Measurements from ENCODE around the gene THNSL1. TPM values are rescaled to one million over a fixed set of nuclear protein-coding genes. Genes with fewer than 3 reads are reported as not detected.

Gene THNSL1
- total RNA-seq, 1 experiment from 2014 or later = 6.5 TPM

DNA sequence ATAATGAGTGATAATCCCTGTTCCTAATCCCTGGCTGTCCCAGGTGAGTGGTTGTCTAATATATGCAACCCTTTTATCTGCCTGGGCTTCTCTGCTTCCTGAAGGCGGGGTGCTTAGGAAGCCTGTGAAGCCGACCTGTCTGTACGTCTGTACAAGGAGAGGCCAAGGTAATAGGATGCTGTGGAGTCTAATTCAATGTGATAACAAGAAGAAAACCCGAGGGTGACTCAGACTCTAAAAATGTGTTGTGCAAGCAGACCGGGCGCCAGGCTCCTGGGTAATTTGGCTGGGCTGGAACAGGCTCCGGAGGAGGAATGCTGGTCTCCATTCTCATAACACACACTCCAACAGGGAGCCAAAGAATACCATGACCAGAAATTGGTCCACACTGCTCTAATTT, 43.6 kb downstream of the THNSL1 start:
- no peak overlapping the region for H3K4me3 ChIP-seq
- peaks cover 20% of the 10 kb centered on the region; the same call in 1 of the 2 replicates for H3K4me1 ChIP-seq
- peak; percentile 66 to 75 for DNase-seq
- no peaks in the 10 kb centered on the region for H3K36me3 ChIP-seq
- peak overlapping the region; percentile 6; the same call in 1 of the 2 replicates for H3K27ac ChIP-seq
- H3K9me3 ChIP-seq (replicated peaks) = no peaks in the 10 kb centered on the region
- H3K27me3 ChIP-seq = no peaks in the 10 kb centered on the region

DNA sequence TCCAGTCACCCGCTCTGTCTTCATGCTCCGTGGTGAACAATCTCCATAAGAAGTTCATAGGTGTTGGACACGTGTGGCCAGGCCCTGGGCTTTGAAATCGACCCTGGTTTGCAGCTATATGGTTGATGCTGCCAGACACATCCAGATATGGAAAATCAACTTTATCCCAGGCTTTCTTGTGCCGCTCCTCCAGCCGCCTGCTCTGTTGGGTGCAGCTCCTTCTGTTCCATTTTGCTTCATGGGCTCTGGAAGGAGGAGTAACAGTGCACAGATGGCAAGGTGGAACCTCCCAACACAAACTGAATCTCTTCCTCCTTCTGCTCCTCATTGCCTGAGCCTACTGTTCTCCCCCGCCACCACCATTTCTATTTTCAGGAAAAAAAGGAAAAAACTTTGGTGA, 44.7 kb downstream of the THNSL1 start:
- Histone ChIP-seq H3K36me3 (no peaks in the 10 kb centered on the region), H3K4me3 (no peak overlapping the region), H3K4me1 (peaks cover 29% of the 10 kb centered on the region; the same call in 1 of the 2 replicates), H3K27ac (no peak overlapping the region), H3K9me3 (replicated peaks) (no peaks in the 10 kb centered on the region), H3K27me3 (no peaks in the 10 kb centered on the region)
- no peak for DNase-seq

DNA sequence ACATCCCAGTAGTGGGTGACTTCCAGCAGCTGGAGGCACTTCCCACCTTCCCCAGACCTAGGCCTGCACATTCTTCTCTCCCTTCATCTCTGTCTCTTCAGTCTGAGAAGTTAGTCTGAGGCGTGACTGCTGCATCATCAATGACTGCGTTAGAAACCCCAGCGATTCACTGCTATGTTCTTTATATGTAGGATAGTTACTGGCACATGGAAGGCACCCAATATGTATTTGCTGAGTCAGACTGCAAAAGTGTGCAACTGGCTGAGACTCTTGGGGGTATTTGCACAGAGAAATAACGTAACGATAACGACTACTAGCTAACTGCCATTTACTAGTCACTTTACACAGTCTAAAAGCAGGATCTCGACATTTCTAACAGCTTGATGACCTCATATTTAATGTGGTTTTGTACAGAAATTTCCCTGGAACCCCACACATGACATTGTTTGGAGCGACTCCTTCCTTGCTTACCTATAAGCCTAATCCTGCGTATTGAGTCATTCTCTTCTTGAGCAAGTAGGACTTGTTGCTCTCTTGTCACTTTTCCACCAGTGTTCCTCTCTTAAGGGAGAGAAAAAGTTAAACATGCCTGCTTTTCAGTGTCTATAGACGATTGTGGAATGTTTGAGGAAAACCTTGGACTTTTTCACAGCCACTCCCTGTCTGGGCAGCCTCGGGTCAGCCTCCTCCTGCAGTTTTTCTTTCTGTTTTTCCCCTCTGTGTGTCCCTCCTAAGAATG, 45.5 kb downstream of the THNSL1 start:
- Histone ChIP-seq H3K36me3 (no peaks in the 10 kb centered on the region), H3K27ac (no peak overlapping the region), H3K4me1 (peaks cover 29% of the 10 kb centered on the region; the same call in 1 of the 2 replicates), H3K27me3 (no peaks in the 10 kb centered on the region), H3K4me3 (no peak overlapping the region), H3K9me3 (replicated peaks) (no peaks in the 10 kb centered on the region)
- DNase-seq = no peak

DNA sequence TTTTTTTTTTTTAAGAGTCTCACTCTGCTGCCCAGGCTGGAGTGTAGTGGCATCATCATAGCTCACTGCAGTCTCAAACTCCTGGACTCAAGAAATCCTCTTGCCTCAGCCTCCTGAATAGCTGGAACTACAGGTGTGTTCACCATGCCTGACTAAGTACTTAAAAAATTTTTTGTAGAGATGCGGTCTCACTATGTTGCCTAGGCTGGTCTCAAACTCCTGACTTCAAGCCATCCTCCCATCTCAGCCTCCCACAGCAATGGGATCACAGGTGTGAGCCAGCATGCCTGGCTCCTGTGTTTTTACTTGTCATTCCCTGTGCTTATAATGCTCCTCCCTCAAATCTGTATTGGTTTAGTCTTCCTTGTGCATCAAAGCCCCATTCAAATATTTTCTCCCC, 46.7 kb downstream of the THNSL1 start:
- H3K27ac ChIP-seq = no peak overlapping the region
- H3K36me3 ChIP-seq = no peaks in the 10 kb centered on the region
- no peak for DNase-seq
- H3K27me3 ChIP-seq = no peaks in the 10 kb centered on the region
- H3K4me3 ChIP-seq = no peak overlapping the region
- peaks cover 32% of the 10 kb centered on the region; the same call in 1 of the 2 replicates for H3K4me1 ChIP-seq
- H3K9me3 ChIP-seq (replicated peaks) = no peaks in the 10 kb centered on the region

DNA sequence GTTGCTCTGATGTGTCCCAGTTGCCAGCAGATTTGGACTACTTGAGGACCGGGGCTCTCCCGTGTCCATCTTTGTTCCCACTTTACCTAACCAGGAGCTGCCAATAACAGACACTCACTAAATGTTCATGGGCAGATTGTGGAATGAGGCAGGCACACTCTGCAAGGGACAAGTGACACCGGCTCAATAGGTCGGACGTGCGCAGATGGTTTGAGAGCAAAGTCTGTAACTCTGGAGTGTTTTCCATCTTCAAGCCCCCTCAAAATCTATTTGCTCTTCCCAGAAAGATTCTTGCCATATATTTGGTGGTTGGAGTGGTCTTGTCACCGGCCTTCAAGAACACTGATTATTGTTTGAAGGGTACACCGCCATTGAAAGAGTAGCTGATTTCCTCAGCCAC, 47.2 kb downstream of the THNSL1 start:
- Histone ChIP-seq H3K27ac (no peak overlapping the region), H3K4me1 (peaks cover 37% of the 10 kb centered on the region), H3K27me3 (no peaks in the 10 kb centered on the region), H3K9me3 (replicated peaks) (no peaks in the 10 kb centered on the region), H3K4me3 (no peak overlapping the region), H3K36me3 (no peaks in the 10 kb centered on the region)
- no peak for DNase-seq

DNA sequence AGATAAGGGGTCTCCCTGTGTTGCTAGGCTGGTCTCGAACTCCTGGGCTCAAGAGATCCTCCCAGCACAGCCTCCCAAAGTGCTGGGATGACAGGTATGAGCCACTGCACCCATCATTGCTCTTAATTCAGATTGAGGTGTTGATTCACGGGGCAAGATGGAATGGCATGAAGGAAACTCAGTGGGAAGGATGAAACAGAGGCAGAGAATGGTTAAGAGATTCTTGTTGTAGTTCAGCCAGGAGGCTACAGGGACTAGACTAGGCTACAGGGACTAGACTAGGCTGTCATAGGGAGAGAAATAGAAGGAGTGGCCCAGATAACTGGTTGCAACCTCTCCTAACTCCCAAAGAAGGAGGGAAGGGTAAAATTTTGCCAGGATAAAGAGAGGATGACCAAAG, 48.0 kb downstream of the THNSL1 start:
- H3K9me3 ChIP-seq (replicated peaks) = no peaks in the 10 kb centered on the region
- H3K4me1 ChIP-seq = peaks cover 38% of the 10 kb centered on the region

DNA sequence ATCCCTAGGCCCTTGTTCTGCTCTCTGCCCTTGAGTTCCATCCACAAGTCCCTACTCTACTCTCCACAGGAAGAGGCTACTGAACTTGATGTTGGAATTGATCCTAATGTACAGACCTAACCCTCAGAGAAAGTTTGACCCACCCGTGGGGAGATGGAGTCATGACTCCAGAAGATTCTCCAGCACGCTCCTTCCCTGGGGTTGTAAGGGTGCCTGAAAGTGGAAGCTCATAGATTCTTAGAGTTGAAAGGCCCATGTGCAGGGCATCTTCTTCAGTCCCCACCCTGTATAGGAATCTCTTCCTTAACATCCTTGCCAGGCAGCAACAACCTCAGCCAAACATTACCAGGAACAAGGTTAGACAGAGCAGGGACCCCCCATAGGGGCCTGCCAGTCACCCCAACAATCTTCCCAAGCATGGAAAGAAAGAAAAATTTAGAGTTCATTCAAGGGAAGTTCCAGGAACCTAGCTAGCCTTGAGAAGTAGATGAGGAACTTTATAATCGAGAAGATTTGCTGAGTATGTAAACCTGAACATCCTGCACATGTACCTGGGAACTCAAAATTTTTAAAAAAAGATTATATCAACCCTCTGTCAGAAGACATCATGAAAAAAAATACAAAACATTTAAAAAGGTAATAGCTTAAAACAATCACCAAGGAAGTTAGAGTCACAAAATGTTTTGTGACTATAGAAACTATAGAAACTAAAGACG, 49.5 kb downstream of the THNSL1 start:
- H3K36me3 ChIP-seq = no peaks in the 10 kb centered on the region
- no peak overlapping the region for H3K27ac ChIP-seq
- H3K4me1 ChIP-seq = peaks cover 32% of the 10 kb centered on the region
- no peaks in the 10 kb centered on the region for H3K9me3 ChIP-seq (replicated peaks)
- no peaks in the 10 kb centered on the region for H3K27me3 ChIP-seq
- DNase-seq = no peak
- no peak overlapping the region for H3K4me3 ChIP-seq

More for the DNA sequence above, 48.0 kb downstream of the THNSL1 start:
- Histone ChIP-seq H3K4me3 (no peak overlapping the region), H3K27ac (no peak overlapping the region), H3K27me3 (no peaks in the 10 kb centered on the region), H3K36me3 (no peaks in the 10 kb centered on the region)
- DNase-seq = no peak

DNA sequence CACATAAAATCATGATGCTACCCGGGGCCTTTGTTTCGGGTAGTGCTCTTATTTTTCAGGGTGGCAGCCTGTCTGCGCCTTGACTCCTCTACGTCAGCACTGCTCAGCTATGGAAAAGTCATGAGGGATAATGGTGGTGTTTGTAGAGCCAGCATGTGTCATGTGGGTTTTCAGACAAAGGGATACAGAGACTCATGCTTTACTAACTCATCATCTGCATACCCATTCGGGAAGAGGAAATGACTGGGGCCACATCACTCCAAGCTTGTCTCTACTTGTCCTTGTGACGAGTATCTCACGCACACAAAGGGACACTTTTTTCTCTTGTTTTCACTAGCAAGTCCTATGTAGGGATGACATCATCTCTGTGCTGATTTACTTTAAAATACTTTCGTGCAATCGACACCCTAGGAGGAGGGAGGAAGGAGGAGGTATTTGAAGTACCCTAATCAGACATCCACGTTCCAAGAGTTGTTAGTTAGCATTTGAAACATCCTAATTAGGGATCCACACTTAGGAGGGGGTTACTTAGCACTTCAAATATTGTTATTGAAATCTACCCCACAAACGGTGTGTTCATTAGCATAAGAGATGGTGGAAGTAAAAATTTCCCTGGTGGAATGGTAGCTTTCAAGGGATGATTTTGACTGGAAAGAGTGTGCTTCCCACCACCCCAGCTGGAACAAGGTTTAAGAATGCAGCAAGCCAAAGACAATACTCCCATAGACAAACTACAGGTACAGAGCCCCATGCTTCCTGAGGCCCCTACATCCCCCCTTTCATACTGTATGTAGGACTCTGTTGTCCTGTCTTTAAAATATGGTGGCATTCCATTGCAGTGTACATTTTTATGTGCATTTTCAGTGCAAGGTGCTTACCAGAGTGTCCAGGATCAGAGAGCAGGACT, 52.0 kb downstream of the THNSL1 start:
- Histone ChIP-seq H3K4me1 (peaks cover 36% of the 10 kb centered on the region), H3K9me3 (replicated peaks) (no peaks in the 10 kb centered on the region), H3K27me3 (no peaks in the 10 kb centered on the region), H3K36me3 (no peaks in the 10 kb centered on the region), H3K4me3 (no peak overlapping the region), H3K27ac (no peak overlapping the region)
- DNase-seq = peak in 1 of 2 experiments; percentile 39

DNA sequence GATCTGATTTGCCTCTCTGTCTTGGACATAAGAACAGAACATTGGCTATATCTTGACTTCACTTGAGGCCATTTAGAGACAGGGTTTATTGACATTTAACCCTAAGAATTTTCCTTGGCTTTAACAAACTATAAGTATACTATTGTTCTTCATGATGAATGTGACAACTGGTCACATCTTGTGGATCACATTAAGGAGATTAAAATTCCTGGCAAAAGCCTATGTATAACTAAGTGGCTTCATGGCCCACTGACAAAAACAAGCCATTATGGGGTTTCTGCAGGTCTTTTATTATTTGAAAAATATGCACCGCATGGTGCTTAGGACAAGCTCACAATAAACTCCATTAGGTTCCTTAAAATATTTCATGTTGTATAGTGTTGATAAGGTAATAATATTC, 54.8 kb downstream of the THNSL1 start:
- Histone ChIP-seq H3K4me3 (no peak overlapping the region), H3K9me3 (replicated peaks) (no peaks in the 10 kb centered on the region), H3K36me3 (no peaks in the 10 kb centered on the region), H3K27ac (peak overlapping the region; percentile 24), H3K27me3 (no peaks in the 10 kb centered on the region), H3K4me1 (peaks cover 20% of the 10 kb centered on the region)
- DNase-seq = peak in 1 of 2 experiments; percentile 58

DNA sequence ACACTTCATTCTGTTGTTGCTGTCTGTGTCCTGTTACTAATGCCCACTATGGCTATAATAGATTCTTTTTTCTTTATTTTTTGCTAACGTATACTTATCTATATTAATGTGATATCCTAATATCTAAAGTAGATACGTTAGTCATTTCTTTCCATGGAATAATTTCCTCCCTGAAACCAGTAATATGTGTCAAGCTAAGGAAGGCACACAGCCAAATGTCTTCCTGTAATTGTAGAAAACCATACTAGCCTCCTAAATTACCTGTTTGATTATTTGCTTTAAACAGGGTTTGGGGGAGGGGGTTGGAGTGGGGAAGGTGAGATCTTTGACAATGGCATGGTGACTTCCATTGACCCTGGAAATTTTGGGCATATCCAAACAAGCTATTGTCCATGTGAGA, 56.4 kb downstream of the THNSL1 start:
- Histone ChIP-seq H3K27me3 (no peaks in the 10 kb centered on the region), H3K36me3 (no peaks in the 10 kb centered on the region), H3K9me3 (replicated peaks) (no peaks in the 10 kb centered on the region), H3K27ac (no peak overlapping the region), H3K4me1 (peaks cover 20% of the 10 kb centered on the region), H3K4me3 (no peak overlapping the region)
- no peak for DNase-seq

DNA sequence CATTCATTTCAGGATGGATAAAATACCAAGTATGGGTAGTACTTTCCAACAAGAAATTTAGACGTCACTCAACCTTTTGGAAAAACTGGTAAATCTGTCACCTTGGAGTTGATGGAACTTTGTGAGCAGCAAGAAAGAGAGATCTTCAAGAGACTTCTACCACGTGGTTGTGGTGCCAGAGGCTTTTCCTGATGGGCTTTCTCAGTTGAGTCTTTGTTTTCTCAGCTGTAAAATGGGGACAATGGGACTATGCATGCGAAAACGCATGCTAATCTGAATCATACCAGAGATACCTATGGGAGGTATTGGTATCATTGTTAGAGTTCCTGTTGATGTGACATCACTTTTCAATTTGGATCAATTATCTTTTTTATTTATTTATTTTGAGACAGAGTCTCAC, 59.4 kb downstream of the THNSL1 start:
- Histone ChIP-seq H3K4me3 (no peak overlapping the region), H3K4me1 (peaks cover 16% of the 10 kb centered on the region), H3K36me3 (no peaks in the 10 kb centered on the region), H3K27me3 (0 out of 2 replicates have a peak, but pooled peaks cover 4% of the 10 kb centered on the region), H3K27ac (no peak overlapping the region), H3K9me3 (replicated peaks) (no peaks in the 10 kb centered on the region)
- DNase-seq = no peak

Other genes starting within 250 kb of the THNSL1 start
- gene PRTFDC1, start 64.0 kb upstream of the THNSL1 start, total RNA-seq (2014; rRNA removed; shearing (Covaris generic)) = 0.08 TPM in 1 of 2 replicates, not detected in the other
- gene ENKUR, start 454 bp upstream of the THNSL1 start, total RNA-seq (2014; rRNA removed; shearing (Covaris generic)) = not detected in 2 replicates
- 6.7 and 6.8 TPM in 2 replicates for gene GPR158, start 158.4 kb downstream of the THNSL1 start, total RNA-seq (2014; rRNA removed; shearing (Covaris generic))

Data from SJCRH30 (cell line).